ENCODE data around the gene TTC21A.

TTC21A gene

DNA sequence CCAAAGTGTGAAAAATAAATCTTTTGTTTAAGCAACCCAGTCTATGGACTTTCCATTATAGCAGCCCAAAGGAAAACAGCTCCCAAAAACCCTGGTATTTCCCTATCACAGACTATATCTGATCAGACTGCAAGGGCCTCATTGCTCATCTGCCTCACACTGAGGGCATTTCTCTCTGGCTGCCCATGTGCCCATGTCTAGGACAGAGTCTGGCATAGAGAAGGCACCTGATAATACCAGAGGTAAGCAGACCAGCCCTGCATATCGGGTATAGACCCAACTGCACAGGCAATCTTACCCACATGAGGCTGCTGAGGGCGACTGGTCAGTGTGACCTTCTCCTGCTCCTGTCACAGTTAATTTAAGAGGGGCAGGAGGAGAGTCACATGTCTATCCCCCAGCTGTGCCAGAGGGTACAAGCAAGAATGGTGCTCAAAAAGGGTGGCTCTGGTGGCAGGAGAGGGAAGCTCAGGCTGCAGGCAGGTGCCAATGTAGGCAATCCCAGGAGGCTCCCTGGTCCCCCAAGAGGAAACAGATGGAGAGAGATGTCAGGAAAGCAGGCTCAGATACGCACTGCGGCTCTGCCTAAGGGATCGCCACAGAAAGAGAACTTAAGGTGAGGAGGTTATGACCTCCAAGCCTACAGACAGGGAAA lies 42.8 kb downstream of the TTC21A start:
- no peaks in the 10 kb centered on the region for H3K9me3 ChIP-seq (ENCODE audit: severe bottlenecking)
- H3K27me3 ChIP-seq (ENCODE audit: insufficient read depth, low read depth, severe bottlenecking): no peaks in the 10 kb centered on the region
- peak overlapping the region; percentile 87 for H3K27ac ChIP-seq
- peaks cover 16% of the 10 kb centered on the region for H3K36me3 ChIP-seq
- H3K4me3 ChIP-seq (ENCODE audit: low read depth, low read length): peak overlapping the region; percentile 15; the same call in 1 of the 2 replicates
- TF ChIP-seq, protein P1, sequence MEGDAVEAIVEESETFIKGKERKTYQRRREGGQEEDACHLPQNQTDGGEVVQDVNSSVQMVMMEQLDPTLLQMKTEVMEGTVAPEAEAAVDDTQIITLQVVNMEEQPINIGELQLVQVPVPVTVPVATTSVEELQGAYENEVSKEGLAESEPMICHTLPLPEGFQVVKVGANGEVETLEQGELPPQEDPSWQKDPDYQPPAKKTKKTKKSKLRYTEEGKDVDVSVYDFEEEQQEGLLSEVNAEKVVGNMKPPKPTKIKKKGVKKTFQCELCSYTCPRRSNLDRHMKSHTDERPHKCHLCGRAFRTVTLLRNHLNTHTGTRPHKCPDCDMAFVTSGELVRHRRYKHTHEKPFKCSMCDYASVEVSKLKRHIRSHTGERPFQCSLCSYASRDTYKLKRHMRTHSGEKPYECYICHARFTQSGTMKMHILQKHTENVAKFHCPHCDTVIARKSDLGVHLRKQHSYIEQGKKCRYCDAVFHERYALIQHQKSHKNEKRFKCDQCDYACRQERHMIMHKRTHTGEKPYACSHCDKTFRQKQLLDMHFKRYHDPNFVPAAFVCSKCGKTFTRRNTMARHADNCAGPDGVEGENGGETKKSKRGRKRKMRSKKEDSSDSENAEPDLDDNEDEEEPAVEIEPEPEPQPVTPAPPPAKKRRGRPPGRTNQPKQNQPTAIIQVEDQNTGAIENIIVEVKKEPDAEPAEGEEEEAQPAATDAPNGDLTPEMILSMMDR (IDR thresholded peaks at IDR 0.05; ENCODE audit: low read depth, low read length): peak; percentile 46
- DNase-seq: peak; percentile 73

DNA sequence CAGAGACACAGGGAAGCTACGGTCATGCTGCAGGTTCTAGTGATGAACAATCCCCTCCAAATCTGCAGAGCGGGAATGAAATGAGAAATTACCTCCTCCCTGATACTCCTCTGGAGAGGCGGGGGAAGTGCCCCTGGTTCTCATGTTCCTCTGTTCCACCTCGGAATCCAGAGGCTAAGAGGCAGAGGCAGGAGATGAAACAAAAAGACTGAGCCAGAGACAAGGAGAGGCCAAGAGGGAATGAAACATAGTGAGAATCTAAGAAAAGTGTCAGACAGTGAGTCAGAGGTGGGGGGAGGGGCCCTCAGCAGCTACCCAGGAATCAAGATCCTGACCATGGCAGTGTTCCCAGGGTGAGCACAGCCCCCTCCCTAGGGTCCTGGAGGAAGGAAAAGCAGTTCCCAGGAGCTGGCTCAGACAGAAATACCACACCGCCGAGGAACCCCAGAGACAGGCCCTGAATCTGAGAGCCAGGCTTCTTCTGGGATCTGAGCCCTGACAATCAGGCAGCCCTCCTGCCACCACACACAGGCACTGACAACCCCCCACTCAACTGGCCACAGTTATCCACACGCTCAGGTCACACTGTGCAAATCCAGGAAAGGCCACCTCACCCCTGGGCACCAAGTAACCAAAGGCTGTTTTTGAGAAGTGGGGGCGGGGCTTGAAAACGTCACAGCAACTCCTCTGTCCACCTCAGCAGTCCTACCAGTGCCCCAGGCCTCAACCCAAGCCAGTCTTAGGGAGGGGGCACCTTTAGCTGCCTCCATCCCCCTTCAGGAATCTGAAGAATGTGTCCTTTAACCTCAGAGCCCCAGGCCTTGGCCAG lies 43.5 kb downstream of the TTC21A start:
- peak; percentile 51 for DNase-seq
- H3K9me3 ChIP-seq (ENCODE audit: severe bottlenecking): no peaks in the 10 kb centered on the region

DNA sequence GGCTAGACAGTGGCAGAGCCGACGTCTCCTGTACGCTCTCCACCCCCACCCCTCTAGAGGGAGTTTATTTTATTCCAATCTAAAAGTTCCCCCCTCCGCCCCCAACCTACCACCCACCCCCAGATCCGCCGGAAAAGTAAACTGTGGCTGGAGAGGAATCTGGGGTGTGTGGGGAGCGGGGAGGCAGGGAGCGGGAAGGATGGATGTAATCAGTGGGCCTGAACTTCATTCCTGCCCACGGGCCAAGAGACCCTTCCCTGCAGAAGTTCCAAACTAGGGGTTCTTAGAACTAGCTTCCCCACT lies 46.4 kb downstream of the TTC21A start:
- TF ChIP-seq, protein P1 (IDR thresholded peaks at IDR 0.05; ENCODE audit: low read depth, low read length): no peak
- no peak for DNase-seq
- Histone ChIP-seq H3K36me3 (no peaks in the 10 kb centered on the region; the same call in none of the 2 replicates), H3K4me3 (ENCODE audit: low read depth, low read length) (no peak overlapping the region), H3K9me3 (ENCODE audit: severe bottlenecking) (no peaks in the 10 kb centered on the region), H3K27ac (peak overlapping the region; percentile 45), H3K27me3 (ENCODE audit: insufficient read depth, low read depth, severe bottlenecking) (no peaks in the 10 kb centered on the region)

More for the DNA sequence above, 43.5 kb downstream of the TTC21A start:
- peak overlapping the region; percentile 87 for H3K27ac ChIP-seq
- TF ChIP-seq, protein P1 (IDR thresholded peaks at IDR 0.05; ENCODE audit: low read depth, low read length): no peak
- no peaks in the 10 kb centered on the region for H3K27me3 ChIP-seq (ENCODE audit: insufficient read depth, low read depth, severe bottlenecking)
- H3K4me3 ChIP-seq (ENCODE audit: low read depth, low read length): peak overlapping the region; percentile 15
- peaks cover 9% of the 10 kb centered on the region for H3K36me3 ChIP-seq

DNA sequence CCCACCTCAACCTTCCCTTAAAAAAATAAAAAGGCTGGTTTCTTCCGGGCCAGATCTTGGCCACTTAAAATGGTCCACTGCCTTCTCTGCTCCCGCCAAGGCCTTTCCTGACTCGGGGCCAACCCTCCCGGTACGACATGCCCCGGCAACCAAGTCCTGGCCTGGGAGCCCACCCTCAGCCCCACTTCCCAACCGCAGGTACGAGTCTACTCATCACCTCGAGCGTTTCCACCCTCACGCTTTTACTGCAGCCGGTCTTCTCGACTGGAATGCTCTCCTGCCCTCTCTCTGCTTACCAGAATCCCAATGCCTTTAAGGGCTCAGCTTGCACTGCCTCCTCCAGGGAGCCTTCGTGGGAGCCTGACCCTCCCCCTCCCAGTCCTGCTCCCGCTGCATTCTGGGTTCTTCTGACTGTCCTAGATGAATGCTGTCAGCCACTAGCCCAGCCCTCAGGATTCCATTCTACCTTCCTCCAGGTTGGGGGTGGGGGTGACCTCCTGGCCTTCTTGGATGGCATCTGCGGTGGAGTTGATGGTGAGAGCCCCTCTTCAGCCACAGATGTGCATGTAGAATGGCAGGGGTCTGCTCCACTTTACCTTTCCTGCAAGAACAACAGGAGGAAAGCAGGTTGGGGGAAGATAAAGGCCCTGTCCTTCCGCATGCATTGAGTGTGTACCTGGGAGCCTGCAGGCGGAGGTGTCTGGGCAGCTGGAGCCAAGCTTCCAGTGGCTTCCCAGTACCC lies 47.0 kb downstream of the TTC21A start:
- Histone ChIP-seq H3K27me3 (ENCODE audit: insufficient read depth, low read depth, severe bottlenecking) (no peaks in the 10 kb centered on the region), H3K27ac (no peak overlapping the region), H3K4me3 (ENCODE audit: low read depth, low read length) (no peak overlapping the region), H3K9me3 (ENCODE audit: severe bottlenecking) (no peaks in the 10 kb centered on the region), H3K36me3 (no peaks in the 10 kb centered on the region; the same call in none of the 2 replicates)
- TF ChIP-seq, protein P1 (IDR thresholded peaks at IDR 0.05; ENCODE audit: low read depth, low read length): no peak
- peak; percentile 50 for DNase-seq

DNA sequence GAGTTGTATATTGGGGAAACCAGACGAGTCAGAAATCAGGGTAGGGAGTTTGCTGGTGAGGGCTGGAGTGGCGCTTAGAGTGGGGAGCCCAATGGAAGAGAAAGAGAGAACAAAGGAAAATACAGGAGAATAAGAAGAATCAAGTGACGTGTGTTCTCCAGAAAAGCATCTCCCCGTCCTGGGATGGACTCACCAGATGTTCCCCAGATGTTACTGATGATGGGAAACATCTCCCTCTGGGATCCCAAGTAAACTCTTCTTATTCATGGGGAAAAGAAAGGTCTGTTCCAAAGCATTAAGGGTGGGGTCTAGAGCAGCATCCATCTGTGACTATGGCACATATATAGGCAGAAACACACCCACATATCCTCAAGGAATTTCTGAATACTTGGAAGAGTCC lies 48.9 kb downstream of the TTC21A start:
- Histone ChIP-seq H3K9me3 (ENCODE audit: severe bottlenecking) (no peaks in the 10 kb centered on the region), H3K4me3 (ENCODE audit: low read depth, low read length) (no peak overlapping the region), H3K27ac (no peak overlapping the region), H3K36me3 (no peaks in the 10 kb centered on the region), H3K27me3 (ENCODE audit: insufficient read depth, low read depth, severe bottlenecking) (no peaks in the 10 kb centered on the region)
- DNase-seq: no peak
- TF ChIP-seq, protein P1 (IDR thresholded peaks at IDR 0.05; ENCODE audit: low read depth, low read length): no peak

Measured in WERI-Rb-1 (cell line).